Amniotic stem cell (primary cell): ENCODE measurements around the gene ACTN1.
"Not testable (repeated sequence)": the region's sequence is repeated elsewhere in the genome, so short reads cannot be mapped to it uniquely, and the experiment has no call there.

ENCODE experiments used
- DNase-seq: peaks from one replicate; lab custom pipeline; 2025; lab: John Stamatoyannopoulos, UW

Gene ACTN1

GRCh38 chr14:68979021-68979721, at the start of gene ACTN1:
Gene ACTN1, minus strand, starts transcription at chr14:68979302. Its CDS starts 246 bp downstream, at chr14:68979056.
- DNase-seq, result peak; percentile 95

GRCh38 chr14:69027242-69027913, 48.3 kb upstream of the ACTN1 start:
- DNase-seq, result no peak

- no peak for DNase-seq
These were observed 43.9 kb upstream of the ACTN1 start for GRCh38 chr14:69023035-69023434.

- not testable (repeated sequence) for DNase-seq
These were observed 43.0 kb upstream of the ACTN1 start for GRCh38 chr14:69022093-69022492.

GRCh38 chr14:69017706-69018105, 38.6 kb upstream of the ACTN1 start:
- no peak for DNase-seq

GRCh38 chr14:69014829-69015259, 35.7 kb upstream of the ACTN1 start:
- no peak for DNase-seq

- no peak for DNase-seq
These were observed 35.1 kb upstream of the ACTN1 start for GRCh38 chr14:69013943-69014782.

- DNase-seq, result no peak
These were observed 33.3 kb upstream of the ACTN1 start for GRCh38 chr14:69012256-69012953.

GRCh38 chr14:69010648-69011047, 31.5 kb upstream of the ACTN1 start:
- DNase-seq, result no peak

- DNase-seq, result peak; percentile 7
These were observed 29.4 kb upstream of the ACTN1 start for GRCh38 chr14:69008421-69008884.

GRCh38 chr14:69006346-69006745, 27.2 kb upstream of the ACTN1 start:
- DNase-seq, result no peak

GRCh38 chr14:69005432-69006148, 26.5 kb upstream of the ACTN1 start:
- peak; percentile 94 for DNase-seq

- no peak for DNase-seq
These were observed 25.8 kb upstream of the ACTN1 start for GRCh38 chr14:69004731-69005431.

- no peak for DNase-seq
These were observed 24.5 kb upstream of the ACTN1 start for GRCh38 chr14:69003626-69004025.

- DNase-seq, result no peak
These were observed 23.0 kb upstream of the ACTN1 start for GRCh38 chr14:69002069-69002468.

GRCh38 chr14:69001375-69001774, 22.3 kb upstream of the ACTN1 start:
- DNase-seq, result no peak

- no peak for DNase-seq
These were observed 19.0 kb upstream of the ACTN1 start for GRCh38 chr14:68998062-68998461.

GRCh38 chr14:68995731-68996130, 16.6 kb upstream of the ACTN1 start:
- DNase-seq, result no peak

GRCh38 chr14:68994056-68994455, 15.0 kb upstream of the ACTN1 start:
- no peak for DNase-seq

- DNase-seq, result no peak
These were observed 8.5 kb upstream of the ACTN1 start for GRCh38 chr14:68987653-68988036.
